Measurements from ENCODE around the gene DUS1L.

DUS1L gene

DNA sequence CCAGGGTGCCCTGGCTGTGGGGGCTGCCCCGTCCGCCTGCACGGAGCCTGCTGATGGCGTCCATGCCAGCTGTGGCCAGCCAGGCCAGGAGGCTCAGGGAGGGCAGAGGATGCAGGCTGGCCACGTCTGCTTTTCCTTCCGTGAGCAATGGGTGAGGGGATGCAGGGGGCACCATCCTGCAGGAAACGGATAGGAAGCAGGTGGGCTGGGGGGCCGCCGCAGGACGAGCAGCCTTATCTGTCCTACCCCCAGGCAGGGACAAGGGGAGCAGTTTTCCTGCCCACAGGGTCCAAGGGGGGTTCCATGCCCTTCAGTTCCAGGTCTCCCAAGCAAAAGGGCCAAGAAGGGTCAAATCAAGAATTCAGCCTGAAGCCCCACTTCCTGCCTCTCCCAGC lies 6.8 kb downstream of the DUS1L start:
- H3K4me1 Mint-ChIP-seq, result no peaks in the 10 kb centered on the region

DNA sequence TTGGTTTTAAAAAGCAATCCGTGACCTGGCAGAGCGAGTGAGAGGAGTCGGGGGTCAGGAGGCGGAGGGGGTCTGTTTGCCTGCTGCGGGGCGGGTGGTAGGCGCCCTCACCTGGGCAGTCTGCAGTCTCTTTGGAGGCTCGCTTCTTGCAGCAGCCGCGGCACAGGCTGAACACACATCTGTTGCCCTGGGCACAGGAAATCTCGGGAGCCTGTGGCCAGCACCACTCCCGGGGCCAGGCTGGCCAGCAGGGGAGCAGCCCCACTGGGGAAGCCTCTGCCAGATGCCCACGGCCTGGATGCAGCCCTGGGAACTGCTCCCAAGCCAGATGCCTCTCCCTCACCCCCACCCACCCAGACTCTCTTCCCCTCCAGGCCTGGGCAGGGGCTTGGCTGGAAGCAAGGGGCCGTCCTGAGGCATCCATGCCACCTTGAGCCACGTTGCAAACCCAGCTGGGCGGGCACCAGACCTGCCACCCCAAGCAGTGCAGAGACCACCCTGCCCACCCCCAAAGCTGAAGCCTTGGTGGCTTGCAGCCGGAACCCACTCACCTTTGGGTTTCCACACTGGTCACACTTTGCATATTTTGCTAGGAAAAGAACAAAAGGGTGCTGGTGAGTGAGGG lies 7.3 kb downstream of the DUS1L start:
- Mint-ChIP-seq H3K27me3 (no peaks in the 10 kb centered on the region), H3K9me3 (no peaks in the 10 kb centered on the region), H3K4me1 (no peaks in the 10 kb centered on the region), H3K4me3 (no peak overlapping the region), H3K27ac (ENCODE audit: low read depth) (no peak overlapping the region), H3K36me3 (ENCODE audit: insufficient read depth) (peaks cover 15% of the 10 kb centered on the region)
- no peak for ATAC-seq (replicated peaks; ENCODE audit: extremely low read depth, poor library complexity, severe bottlenecking)
- DNase-seq (ENCODE audit: low spot score in 2 of 2), result no peak

More for the DNA sequence above, 6.8 kb downstream of the DUS1L start:
- no peaks in the 10 kb centered on the region for H3K27me3 Mint-ChIP-seq
- DNase-seq (ENCODE audit: low spot score in 2 of 2) (no peak), ATAC-seq (replicated peaks; ENCODE audit: extremely low read depth, poor library complexity, severe bottlenecking) (no peak)
- H3K27ac Mint-ChIP-seq (ENCODE audit: low read depth), result no peak overlapping the region
- H3K9me3 Mint-ChIP-seq, result no peaks in the 10 kb centered on the region
- no peak overlapping the region for H3K4me3 Mint-ChIP-seq
- peaks cover 15% of the 10 kb centered on the region for H3K36me3 Mint-ChIP-seq (ENCODE audit: insufficient read depth)

DNA sequence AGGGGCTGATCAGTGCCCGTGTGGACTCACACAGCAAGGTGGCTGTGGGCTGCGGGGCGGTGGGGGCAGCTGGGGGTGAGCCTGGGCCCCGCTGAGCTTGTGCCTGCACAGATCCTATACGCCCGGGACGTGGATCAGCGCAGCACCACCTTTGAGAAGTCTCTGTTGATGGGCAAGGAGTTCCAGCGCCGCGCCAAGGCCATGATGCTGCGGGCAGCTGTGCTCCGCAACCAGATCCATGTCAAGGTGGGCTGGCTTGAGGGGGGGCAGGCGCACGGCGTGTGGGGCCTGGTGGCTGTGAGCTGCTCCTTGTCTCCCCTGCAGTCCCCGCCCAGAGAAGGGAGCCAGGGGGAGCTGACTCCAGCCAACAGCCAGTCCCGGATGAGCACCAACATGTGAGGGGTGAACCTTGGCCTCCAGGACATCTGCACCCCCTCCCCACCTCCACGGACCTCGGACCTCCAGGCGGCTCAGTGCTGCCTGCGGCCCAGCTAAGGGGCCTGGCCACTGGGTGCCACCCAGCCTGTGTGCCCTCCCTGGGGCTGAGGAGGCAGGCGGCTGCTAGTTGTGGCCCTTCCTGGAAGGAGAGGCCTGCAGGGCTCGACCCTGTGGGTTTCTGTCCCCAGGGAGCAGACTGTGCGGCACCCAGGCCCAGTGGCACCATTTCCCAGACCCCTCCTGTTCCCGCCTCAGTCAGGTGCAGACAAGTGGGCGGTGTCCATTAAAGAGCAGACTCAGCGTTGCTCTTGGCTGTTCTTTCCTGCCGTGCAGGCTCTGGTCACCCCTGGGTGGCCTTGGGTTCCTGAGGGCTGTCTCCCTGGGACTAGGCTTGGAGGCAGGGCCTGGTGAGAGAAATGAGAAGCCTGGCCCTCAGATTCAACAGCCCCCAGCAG lies 8.6 kb downstream of the DUS1L start:
- no peak overlapping the region for H3K27ac Mint-ChIP-seq (ENCODE audit: low read depth)
- no peaks in the 10 kb centered on the region for H3K9me3 Mint-ChIP-seq
- H3K27me3 Mint-ChIP-seq, result no peaks in the 10 kb centered on the region
- DNase-seq (ENCODE audit: low spot score in 2 of 2) (no peak), ATAC-seq (replicated peaks; ENCODE audit: extremely low read depth, poor library complexity, severe bottlenecking) (no peak)
- H3K4me3 Mint-ChIP-seq, result no peak overlapping the region
- H3K4me1 Mint-ChIP-seq, result no peaks in the 10 kb centered on the region
- peaks cover 13% of the 10 kb centered on the region for H3K36me3 Mint-ChIP-seq (ENCODE audit: insufficient read depth)

DNA sequence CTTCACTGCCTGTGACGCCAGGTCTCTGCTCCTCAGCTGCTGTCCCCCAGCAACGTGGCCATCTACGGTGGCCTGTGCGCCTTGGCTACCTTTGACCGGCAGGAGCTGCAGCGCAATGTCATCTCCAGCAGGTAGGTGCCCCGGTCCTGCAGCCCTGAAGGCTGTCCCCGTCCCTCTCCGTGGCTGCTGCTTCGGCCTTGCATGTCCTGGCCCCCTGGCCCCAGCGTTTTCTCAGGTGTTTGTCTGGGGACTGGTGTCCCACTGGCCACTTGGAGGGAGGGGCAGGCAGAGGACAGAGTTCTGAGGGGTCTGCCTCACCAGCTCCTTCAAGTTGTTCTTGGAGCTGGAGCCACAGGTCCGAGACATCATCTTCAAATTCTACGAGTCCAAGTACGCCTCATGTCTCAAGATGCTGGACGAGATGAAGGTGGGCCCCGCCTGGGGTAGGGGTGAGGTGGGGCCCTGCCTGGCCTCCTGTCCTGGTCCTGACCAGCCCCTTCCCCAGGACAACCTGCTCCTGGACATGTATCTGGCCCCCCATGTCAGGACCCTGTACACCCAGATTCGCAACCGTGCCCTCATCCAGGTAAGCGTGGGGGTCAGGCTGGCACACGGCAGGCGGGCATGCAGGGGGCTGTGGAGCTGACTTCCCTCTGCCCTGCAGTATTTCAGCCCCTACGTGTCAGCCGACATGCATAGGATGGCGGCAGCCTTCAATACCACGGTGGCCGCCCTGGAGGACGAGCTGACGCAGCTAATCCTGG lies 9.5 kb downstream of the DUS1L start:
- Mint-ChIP-seq H3K4me3 (no peak overlapping the region), H3K27me3 (no peaks in the 10 kb centered on the region), H3K4me1 (no peaks in the 10 kb centered on the region), H3K9me3 (no peaks in the 10 kb centered on the region), H3K27ac (ENCODE audit: low read depth) (no peak overlapping the region), H3K36me3 (ENCODE audit: insufficient read depth) (peaks cover 13% of the 10 kb centered on the region)
- ATAC-seq (replicated peaks; ENCODE audit: extremely low read depth, poor library complexity, severe bottlenecking) (no peak), DNase-seq (ENCODE audit: low spot score in 2 of 2) (no peak)

DNA sequence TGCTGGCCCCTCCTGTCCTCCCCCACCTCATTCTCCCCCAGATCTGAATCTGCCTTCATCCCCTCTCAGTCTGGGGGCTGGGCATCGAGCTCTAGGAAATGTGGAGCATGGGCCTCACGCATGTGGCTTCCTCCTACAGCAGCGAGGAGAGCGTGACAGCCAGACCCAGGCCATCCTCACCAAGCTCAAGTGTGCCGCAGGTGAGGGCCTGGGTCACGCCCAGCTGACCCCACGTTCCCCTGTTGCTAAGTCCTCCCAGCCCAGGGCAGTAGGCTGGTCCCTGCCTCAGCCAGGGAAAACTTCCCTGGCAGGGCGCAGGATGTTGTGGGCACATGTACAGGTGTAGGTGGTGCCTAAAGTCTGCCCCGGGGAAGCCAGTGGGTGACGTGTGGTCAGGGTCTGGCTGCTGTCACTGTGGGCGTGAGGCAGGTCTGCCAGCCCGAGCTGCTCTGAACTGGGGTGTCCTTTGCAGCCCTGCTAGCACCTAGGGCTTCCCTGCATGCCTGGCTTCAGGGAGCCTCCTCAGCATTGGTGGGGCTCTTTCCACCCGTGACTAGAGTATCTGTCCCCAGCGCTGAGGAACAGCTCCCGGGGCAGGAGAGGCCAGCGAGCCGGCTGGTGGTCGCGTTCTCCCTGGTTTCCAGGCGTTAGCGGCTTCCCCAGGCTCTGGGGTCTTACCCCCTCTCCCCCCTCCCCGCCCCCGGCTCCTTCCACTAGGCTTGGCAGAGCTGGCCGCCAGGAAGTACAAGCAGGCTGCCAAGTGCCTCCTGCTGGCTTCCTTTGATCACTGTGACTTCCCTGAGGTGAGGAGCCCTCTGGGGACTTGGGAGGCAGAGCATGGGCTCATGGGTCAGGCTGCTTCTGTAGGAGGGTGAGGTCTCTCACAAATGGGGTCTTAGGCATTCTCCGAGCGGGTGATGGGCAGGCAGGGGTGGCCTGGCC lies 10.3 kb downstream of the DUS1L start:
- Mint-ChIP-seq H3K27me3 (no peaks in the 10 kb centered on the region), H3K36me3 (ENCODE audit: insufficient read depth) (peaks cover 13% of the 10 kb centered on the region), H3K27ac (ENCODE audit: low read depth) (no peak overlapping the region), H3K4me1 (peaks cover 5% of the 10 kb centered on the region), H3K9me3 (no peaks in the 10 kb centered on the region), H3K4me3 (no peak overlapping the region)
- ATAC-seq (replicated peaks; ENCODE audit: extremely low read depth, poor library complexity, severe bottlenecking) (no peak), DNase-seq (ENCODE audit: low spot score in 2 of 2) (no peak)

DNA sequence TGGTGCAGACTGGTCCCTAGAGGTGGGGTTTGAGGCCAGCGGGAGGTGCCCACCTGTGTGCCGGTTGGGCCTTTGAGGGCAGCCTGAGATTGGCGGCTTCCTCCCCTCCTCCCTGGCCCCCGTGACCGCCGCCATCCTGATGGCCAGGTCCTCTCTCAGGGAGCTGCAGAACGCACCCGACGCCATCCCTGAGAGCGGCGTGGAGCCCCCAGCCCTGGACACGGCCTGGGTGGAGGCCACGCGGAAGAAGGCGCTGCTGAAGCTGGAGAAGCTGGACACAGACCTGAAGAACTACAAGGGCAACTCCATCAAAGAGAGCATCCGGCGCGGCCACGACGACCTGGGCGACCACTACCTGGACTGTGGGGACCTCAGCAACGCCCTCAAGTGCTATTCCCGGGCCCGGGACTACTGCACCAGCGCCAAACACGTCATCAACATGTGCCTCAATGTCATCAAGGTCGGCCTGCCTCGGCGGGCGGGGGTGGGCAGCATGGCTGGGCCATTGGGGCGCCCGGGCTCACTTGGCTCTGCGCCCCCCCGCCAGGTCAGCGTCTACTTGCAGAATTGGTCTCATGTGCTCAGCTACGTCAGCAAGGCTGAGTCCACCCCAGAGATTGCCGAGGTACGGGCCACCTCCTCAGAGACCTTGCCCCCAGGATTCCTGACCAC lies 11.1 kb downstream of the DUS1L start:
- Mint-ChIP-seq H3K4me1 (peaks cover 5% of the 10 kb centered on the region), H3K27me3 (no peaks in the 10 kb centered on the region), H3K4me3 (peak overlapping the region; percentile 78), H3K9me3 (no peaks in the 10 kb centered on the region), H3K36me3 (ENCODE audit: insufficient read depth) (peaks cover 13% of the 10 kb centered on the region), H3K27ac (ENCODE audit: low read depth) (no peak overlapping the region)
- DNase-seq (ENCODE audit: low spot score in 2 of 2) (no peak), ATAC-seq (replicated peaks; ENCODE audit: extremely low read depth, poor library complexity, severe bottlenecking) (no peak)

DNA sequence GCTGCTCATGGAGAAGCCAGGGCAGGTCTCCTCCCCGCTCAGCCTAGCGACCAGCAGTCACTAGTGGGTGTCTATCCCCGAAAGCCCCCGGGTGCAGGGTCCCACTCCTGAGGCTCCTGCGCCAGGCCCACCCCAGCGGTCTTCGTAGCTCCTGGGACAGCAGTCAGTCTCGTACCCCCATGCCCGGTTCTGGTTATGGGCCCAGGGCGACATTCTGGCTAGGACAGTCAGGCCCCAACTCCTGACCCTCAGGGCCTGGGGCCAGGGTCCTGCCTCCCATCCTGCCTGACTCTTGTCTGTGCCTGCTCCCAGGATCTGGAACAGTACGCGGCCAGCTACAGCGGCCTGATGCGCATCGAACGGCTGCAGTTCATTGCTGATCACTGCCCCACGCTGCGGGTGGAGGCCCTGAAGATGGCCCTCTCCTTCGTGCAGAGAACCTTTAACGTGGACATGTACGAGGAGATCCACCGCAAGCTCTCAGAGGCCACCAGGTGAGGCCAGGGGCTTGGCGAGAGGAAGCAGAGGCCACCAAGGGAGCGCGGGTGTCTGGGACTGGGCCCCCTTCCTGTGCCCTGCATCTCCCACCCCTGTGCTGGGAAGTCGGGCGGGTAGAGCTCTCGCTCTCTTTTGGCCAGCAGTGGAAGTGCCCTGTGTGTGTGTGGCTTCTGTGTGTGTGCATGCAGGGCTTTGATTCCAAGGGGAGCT lies 11.9 kb downstream of the DUS1L start:
- Mint-ChIP-seq H3K27ac (ENCODE audit: low read depth) (no peak overlapping the region), H3K9me3 (no peaks in the 10 kb centered on the region), H3K36me3 (ENCODE audit: insufficient read depth) (peaks cover 12% of the 10 kb centered on the region), H3K4me3 (peak overlapping the region; percentile 78), H3K27me3 (no peaks in the 10 kb centered on the region), H3K4me1 (peaks cover 5% of the 10 kb centered on the region)
- ATAC-seq (replicated peaks; ENCODE audit: extremely low read depth, poor library complexity, severe bottlenecking) (no peak), DNase-seq (ENCODE audit: low spot score in 2 of 2) (no peak)

DNA sequence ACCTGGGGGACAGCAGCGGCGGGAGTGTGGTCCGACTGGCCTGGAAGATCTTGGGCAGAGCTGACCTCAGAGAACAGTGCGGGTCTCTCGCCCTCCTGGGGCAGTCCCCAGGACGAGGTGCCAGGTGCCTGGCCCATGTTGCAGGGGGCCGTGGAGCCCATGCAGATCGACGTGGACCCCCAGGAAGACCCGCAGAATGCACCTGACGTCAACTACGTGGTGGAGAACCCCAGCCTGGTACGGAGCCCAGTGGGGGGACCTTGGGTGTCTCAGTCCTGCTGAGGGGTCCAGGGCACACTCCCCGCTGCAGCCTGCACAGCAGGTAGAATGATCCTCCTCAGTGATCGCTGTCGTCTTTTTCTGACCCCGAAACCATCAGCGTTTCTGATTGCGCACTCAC lies 12.5 kb downstream of the DUS1L start:
- H3K27ac Mint-ChIP-seq (ENCODE audit: low read depth), result no peak overlapping the region
- H3K36me3 Mint-ChIP-seq (ENCODE audit: insufficient read depth), result peaks cover 10% of the 10 kb centered on the region
- peak overlapping the region; percentile 78 for H3K4me3 Mint-ChIP-seq

DNA sequence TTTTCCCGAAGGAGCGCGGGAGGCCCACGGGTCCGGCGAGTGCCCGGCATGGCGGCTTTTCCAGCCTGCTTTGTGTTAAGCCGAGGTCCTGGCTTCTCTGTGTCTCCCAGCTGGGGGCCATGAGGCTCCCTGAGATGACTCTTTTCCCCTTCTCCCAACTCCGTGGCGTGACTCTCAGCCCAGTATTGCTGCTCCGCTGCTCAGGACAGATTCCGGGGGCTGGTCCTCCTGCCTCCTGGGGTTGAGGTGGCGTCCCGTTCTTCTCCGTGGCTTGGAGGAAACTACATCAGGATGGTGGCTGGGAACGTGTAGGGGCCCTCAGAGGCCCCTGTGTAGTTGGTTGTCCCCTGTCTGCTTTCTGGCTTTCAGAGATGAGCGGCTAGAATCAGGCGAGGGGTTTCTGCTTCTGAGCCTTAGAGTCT lies 13.0 kb downstream of the DUS1L start:
- no peaks in the 10 kb centered on the region for H3K9me3 Mint-ChIP-seq
- DNase-seq (ENCODE audit: low spot score in 2 of 2), result no peak
- H3K4me1 Mint-ChIP-seq, result peaks cover 5% of the 10 kb centered on the region
- ATAC-seq (replicated peaks; ENCODE audit: extremely low read depth, poor library complexity, severe bottlenecking), result no peak
- H3K36me3 Mint-ChIP-seq (ENCODE audit: insufficient read depth), result peaks cover 8% of the 10 kb centered on the region
- H3K4me3 Mint-ChIP-seq, result peak overlapping the region; percentile 78
- H3K27me3 Mint-ChIP-seq, result no peaks in the 10 kb centered on the region
- no peak overlapping the region for H3K27ac Mint-ChIP-seq (ENCODE audit: low read depth)

More for the DNA sequence above, 12.5 kb downstream of the DUS1L start:
- H3K9me3 Mint-ChIP-seq, result no peaks in the 10 kb centered on the region
- DNase-seq (ENCODE audit: low spot score in 2 of 2) (no peak), ATAC-seq (replicated peaks; ENCODE audit: extremely low read depth, poor library complexity, severe bottlenecking) (no peak)
- no peaks in the 10 kb centered on the region for H3K27me3 Mint-ChIP-seq
- H3K4me1 Mint-ChIP-seq, result peaks cover 5% of the 10 kb centered on the region

DNA sequence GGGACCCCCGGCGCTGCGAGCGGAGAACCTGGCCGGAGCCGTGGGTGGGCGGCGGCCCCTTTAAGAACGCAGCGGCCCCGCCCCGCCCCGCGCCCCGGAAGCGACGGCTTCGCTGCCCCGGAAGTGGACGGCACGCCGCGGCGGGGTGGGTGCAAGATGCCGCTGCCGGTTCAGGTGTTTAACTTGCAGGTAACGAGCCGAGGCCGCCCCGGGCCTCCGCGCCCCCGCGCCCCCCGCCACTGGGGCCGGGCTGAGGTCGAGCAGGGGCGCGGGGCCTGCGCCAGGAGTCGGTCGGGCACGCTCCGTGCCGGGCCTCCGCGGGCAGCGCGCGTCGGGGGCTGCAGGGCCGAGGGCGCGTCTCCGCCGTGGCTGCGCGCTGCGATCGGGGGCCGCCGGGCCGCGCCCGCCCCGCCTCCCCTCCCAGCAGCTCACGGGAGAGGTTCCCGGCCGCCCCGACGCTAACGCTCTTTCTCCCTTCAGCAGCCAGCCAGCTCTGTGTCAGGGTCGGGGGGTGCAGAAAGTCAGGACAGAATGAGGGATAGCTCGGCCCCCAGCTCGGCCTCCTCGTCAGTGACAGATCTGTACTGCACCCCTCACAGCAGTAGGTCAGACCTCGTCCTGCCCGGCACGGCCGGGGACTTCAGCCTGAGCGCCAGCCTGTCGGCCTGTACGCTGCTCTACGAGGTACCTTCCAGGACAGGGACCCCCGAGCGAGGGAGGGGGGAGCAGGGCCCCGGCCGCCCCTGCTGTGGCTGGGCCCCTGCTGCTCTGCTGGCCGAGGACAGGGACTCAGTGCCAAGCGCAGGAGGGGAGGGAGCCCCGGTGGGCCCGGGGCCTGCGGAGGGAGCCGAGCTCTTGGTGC lies 13.6 kb downstream of the DUS1L start, which contains the start of the genes GPS1 and RFNG:
Gene GPS1, plus strand, starts transcription at position 123 of the 862 bp plus-strand sequence. Its CDS starts 34 bp downstream, at position 157.
Gene RFNG, minus strand, starts transcription at position 36 of the 862 bp plus-strand sequence. CDS start 45 bp downstream, outside the sequence.
- Mint-ChIP-seq H3K27ac (ENCODE audit: low read depth) (peak within 1 kb of the TSS; percentile 51), H3K9me3 (no peaks in the 10 kb centered on the region), H3K36me3 (ENCODE audit: insufficient read depth) (peaks cover 8% of the 10 kb centered on the region), H3K4me3 (peak within 1 kb of the TSS; percentile 86), H3K27me3 (no peaks in the 10 kb centered on the region), H3K4me1 (peaks cover 5% of the 10 kb centered on the region)
- DNase-seq (ENCODE audit: low spot score in 2 of 2) (peak; percentile 55), ATAC-seq (replicated peaks; ENCODE audit: extremely low read depth, poor library complexity, severe bottlenecking) (peak; percentile 87)

Measured in central memory CD8-positive, alpha-beta T cell (primary cell).